NCI-H774 (cell line): ENCODE results near the gene GMNC.
A peak's percentile ranks its signal among the peaks of the same experiment; 100 is the strongest.
"Not testable (repeated sequence)": the region's sequence is repeated elsewhere in the genome, so short reads cannot be mapped to it uniquely, and the experiment has no call there.

Experiments
- DNase-seq: peaks from one replicate; lab custom pipeline; 2025; lab: John Stamatoyannopoulos, UW

GMNC gene

GRCh38 chr3:190862209-190863118 lies at the start of gene GMNC:
TSS of gene GMNC (minus strand) at chr3:190862694. CDS start at chr3:190862615, 79 bp downstream.
- peak; percentile 58 for DNase-seq

- DNase-seq, result peak; percentile 68
Measured at GRCh38 chr3:190911382-190911781, 48.9 kb upstream of the GMNC start.

GRCh38 chr3:190909908-190910307 lies 47.4 kb upstream of the GMNC start:
- no peak for DNase-seq

- no peak for DNase-seq
Measured at GRCh38 chr3:190903156-190903555, 40.7 kb upstream of the GMNC start.

GRCh38 chr3:190902292-190902691 lies 39.8 kb upstream of the GMNC start:
- no peak for DNase-seq

- DNase-seq, result no peak
Measured at GRCh38 chr3:190892395-190892902, 30.0 kb upstream of the GMNC start.

GRCh38 chr3:190886945-190887344 lies 24.5 kb upstream of the GMNC start:
- DNase-seq, result no peak

- peak; percentile 76 for DNase-seq
Measured at GRCh38 chr3:190883973-190884832, 21.7 kb upstream of the GMNC start.

GRCh38 chr3:190883141-190883540 lies 20.6 kb upstream of the GMNC start:
- no peak for DNase-seq

- no peak for DNase-seq
Measured at GRCh38 chr3:190877925-190878324, 15.4 kb upstream of the GMNC start.

GRCh38 chr3:190876433-190876832 lies 13.9 kb upstream of the GMNC start:
- DNase-seq, result not testable (repeated sequence)

- DNase-seq, result not testable (repeated sequence)
Measured at GRCh38 chr3:190875061-190875460, 12.6 kb upstream of the GMNC start.

- DNase-seq, result no peak
Measured at GRCh38 chr3:190870127-190870526, 7.6 kb upstream of the GMNC start.

GRCh38 chr3:190867071-190867470 lies 4.6 kb upstream of the GMNC start:
- DNase-seq, result no peak

- no peak for DNase-seq
Measured at GRCh38 chr3:190865828-190866227, 3.3 kb upstream of the GMNC start.

GRCh38 chr3:190865419-190865818 lies 2.9 kb upstream of the GMNC start:
- no peak for DNase-seq

GRCh38 chr3:190864002-190864401 lies 1.5 kb upstream of the GMNC start:
- DNase-seq, result no peak

GRCh38 chr3:190863119-190863465 lies 598 bp upstream of the GMNC start:
- no peak for DNase-seq

- DNase-seq, result no peak
Measured at GRCh38 chr3:190860521-190860920, 2.0 kb downstream of the GMNC start.

GRCh38 chr3:190855151-190855550 lies 7.3 kb downstream of the GMNC start:
- DNase-seq, result no peak

- DNase-seq, result no peak
Measured at GRCh38 chr3:190854062-190854461, 8.4 kb downstream of the GMNC start.

GRCh38 chr3:190853464-190853863 lies 9.0 kb downstream of the GMNC start:
- DNase-seq, result no peak

- no peak for DNase-seq
Measured at GRCh38 chr3:190849607-190850006, 12.9 kb downstream of the GMNC start.
